H1 (cell line): Measurements from ENCODE around the gene PCDH8. TPM values are rescaled to one million over a fixed set of nuclear protein-coding genes. Genes with fewer than 3 reads are reported as not detected.

Experiments used
- BACH1 ChIP-seq: IDR thresholded peaks from 2 replicates; pipeline ENCODE4 v1.6.1; 2012; ENCODE audit warnings: low read length, improper control_type of control experiment
- BCL11A ChIP-seq, 2 experiments: IDR thresholded peaks; one replicate each; pipeline ENCODE4 v1.6.1; 2011; ENCODE audit warnings: low read depth in 2 of 2, low read length in 2 of 2, mild to moderate bottlenecking in 2 of 2
- BRCA1 ChIP-seq: IDR thresholded peaks from 2 replicates; pipeline ENCODE4 v1.6.1; 2012; ENCODE audit warnings: low read depth, low read length, improper control_type of control experiment
- CEBPB ChIP-seq: IDR thresholded peaks from 2 replicates; pipeline ENCODE4 v1.6.1; 2012; ENCODE audit warnings: low read depth, low read length
- CHD2 ChIP-seq: IDR thresholded peaks from 2 replicates; pipeline ENCODE4 v1.6.1; 2012; ENCODE audit warnings: low read length, improper control_type of control experiment
- EGR1 ChIP-seq: IDR thresholded peaks from 2 replicates; pipeline ENCODE4 v1.6.1; 2011; ENCODE audit warnings: low read depth, low read length, borderline replicate concordance
- EZH2 ChIP-seq: fragments of 200-600 bp; sonication (generic); IDR thresholded peaks from 2 replicates; pipeline ENCODE4 v1.7.1; 2012; ENCODE audit warnings: low read depth, mild to moderate bottlenecking, moderate library complexity, low read length, inconsistent platforms; ENCODE audit not compliant: severe bottlenecking
- GABPA ChIP-seq: IDR thresholded peaks from 2 replicates; pipeline ENCODE4 v1.6.1; 2011; ENCODE audit warnings: mild to moderate bottlenecking, low read length, moderate library complexity, borderline replicate concordance; ENCODE audit not compliant: insufficient read depth
- GTF2F1 ChIP-seq: IDR thresholded peaks from 2 replicates; pipeline ENCODE4 v1.6.1; 2012; ENCODE audit warnings: low read depth, low read length, improper control_type of control experiment, borderline replicate concordance
- HDAC2 ChIP-seq, 2 experiments: fragments of 300-600 bp in 1 of 2; sonication (generic) in 1 of 2; IDR thresholded peaks; 2 replicates each; pipeline ENCODE4 v1.6.1; 2011 to 2012; ENCODE audit warnings: low read depth in 2 of 2, low read length in 2 of 2, mild to moderate bottlenecking in 2 of 2, moderate library complexity in 2 of 2, borderline replicate concordance in 1 of 2, inconsistent platforms in 1 of 2
- HDAC6 ChIP-seq: IDR thresholded peaks from one replicate; pipeline ENCODE4 v1.7.1; 2012; ENCODE audit warnings: low read depth, mild to moderate bottlenecking, inconsistent platforms, low read length, moderate library complexity
- KDM1A ChIP-seq: fragments of 200-600, 300-600 bp; sonication (generic); IDR thresholded peaks from 2 replicates; pipeline ENCODE4 v1.7.1; 2016; ENCODE audit warnings: mild to moderate bottlenecking, low read length, borderline replicate concordance
- PHF8 ChIP-seq: fragments of 200-600 bp; sonication (generic); conservative IDR thresholded peaks from 2 replicates; pipeline ENCODE4 v1.7.1; 2012; ENCODE audit warnings: low read depth, mild to moderate bottlenecking, inconsistent platforms, low read length, moderate library complexity
- POLR2AphosphoS5 ChIP-seq: IDR thresholded peaks from 2 replicates; pipeline ENCODE4 v1.6.1; 2011; ENCODE audit warnings: low read depth, low read length
- RBBP5 ChIP-seq: IDR thresholded peaks from 2 replicates; pipeline ENCODE4 v1.7.1; 2012; ENCODE audit warnings: low read depth, mild to moderate bottlenecking, inconsistent platforms, low read length, moderate library complexity, borderline replicate concordance
- SIN3A ChIP-seq, 2 experiments: IDR thresholded peaks in 1 of 2; conservative IDR thresholded peaks in 1 of 2; 2 replicates each; pipeline ENCODE4 v1.6.1; 2011 to 2012; ENCODE audit warnings: low read length in 2 of 2, improper control_type of control experiment in 1 of 2, low read depth in 1 of 2, mild to moderate bottlenecking in 1 of 2
- SIX5 ChIP-seq: IDR thresholded peaks from 2 replicates; pipeline ENCODE4 v1.6.1; 2011; ENCODE audit warnings: mild to moderate bottlenecking, low read depth, low read length
- TBP ChIP-seq: IDR thresholded peaks from 2 replicates; pipeline ENCODE4 v1.6.1; 2011; ENCODE audit warnings: low read depth, low read length, improper control_type of control experiment
- TCF12 ChIP-seq: IDR thresholded peaks from 2 replicates; pipeline ENCODE4 v1.6.1; 2011; ENCODE audit warnings: low read depth, mild to moderate bottlenecking, low read length
- polyA plus RNA-seq, 7 experiments: library from polyadenylated mRNA; depleted of rRNA in 3 of 7; stranded (reverse) in 5 of 7; unstranded in 2 of 7; fragments of >200 nt in 5 of 7; fragments of 200-250 nt in 2 of 7; gene quantifications; 1 replicate in 5 of 7; 2 replicates in 1 of 7; 4 replicates in 1 of 7; pipeline versions ENCODE4 v1.2.1 to v1.2.3, GENCODE V29; 2011 to 2013; ENCODE audit warnings: missing spikeins in 2 of 7, mixed read lengths in 2 of 7
- total RNA-seq: library from RNA; stranded (reverse); fragmentation: NEBNext Ultra II Directional; extraction: Animal tissue kit (Norgen Biotek cat#: 25700); gene quantifications from 2 replicates; pipeline ENCODE4 v1.2.1, GENCODE V29; 2021

PCDH8 gene
- total and polyA plus RNA-seq, 2 of the 8 experiments (the other 6 are each of a cell fraction or from before 2014, with no cell fraction given) = 0.82 to 1.6 TPM

GRCh38 chr13:52850396-52851136 lies 2.1 kb upstream of the PCDH8 start (continued):
- TF ChIP-seq SIX5 (no peak), BRCA1 (no peak), EGR1 (peak; percentile 16; the same call in 1 of the 2 replicates), GTF2F1 (no peak), CHD2 (no peak), BCL11A (IDR thresholded peaks at IDR 0.05; ENCODE audit: low read depth in 2 of 2, low read length in 2 of 2) (no peak), BACH1 (no peak; the same call in 1 of the 2 replicates), TCF12 (0 out of 2 replicates have a peak, but pooled peaks have one; percentile 3), EZH2 (peak; percentile 3), POLR2AphosphoS5 (no peak), SIN3A (conservative IDR thresholded peaks at IDR 0.05 in 1 of 2, IDR thresholded peaks at IDR 0.05 in 1 of 2; ENCODE audit: low read depth in 1 of 2, low read length in 2 of 2) (peak; percentile 91 to 95), PHF8 (0 out of 2 replicates have a peak, but pooled peaks have one; percentile 18), RBBP5 (0 out of 2 replicates have a peak, but pooled peaks have one; percentile 33), GABPA (peak; percentile 81), KDM1A (no peak), CEBPB (0 out of 2 replicates have a peak, but pooled peaks have one; percentile 3), TBP (peak; percentile 41; the same call in 1 of the 2 replicates), HDAC6 (no peak), HDAC2 (IDR thresholded peaks at IDR 0.05; ENCODE audit: borderline replicate concordance in 1 of 2, low read depth in 2 of 2, low read length in 2 of 2) (peak in 1 of 2 experiments; percentile 87; a peak in 2 of 4 replicates)
- TF ChIP-seq, all 59 proteins: peak for 22
